C4-2B (cell line): Measurements from ENCODE around the gene DCP1B.

Experiments used
- CTCF ChIP-seq: fragments of 450-650 bp; conservative IDR thresholded peaks from 2 replicates; pipeline ENCODE4 v1.5.1; 2017; ENCODE audit warnings: mild to moderate bottlenecking
- ZFX ChIP-seq: fragments of 450-650 bp; IDR thresholded peaks from 2 replicates; pipeline ENCODE4 v1.6.1; 2017

GRCh38 chr12:1977588-1977987 lies 26.7 kb downstream of the DCP1B start:
- TF ChIP-seq CTCF (no peak), ZFX (no peak)
